Measurements from ENCODE around the gene WNT9A. TPM values are rescaled to one million over a fixed set of nuclear protein-coding genes. Genes with fewer than 3 reads are reported as not detected.

WNT9A gene
- total and polyA plus RNA-seq, 9 of the 15 experiments (the other 6 are each of a cell fraction or from before 2014, with no cell fraction given), result 0.04 to 0.17 (median 0.10) TPM; not detected in 4

DNA sequence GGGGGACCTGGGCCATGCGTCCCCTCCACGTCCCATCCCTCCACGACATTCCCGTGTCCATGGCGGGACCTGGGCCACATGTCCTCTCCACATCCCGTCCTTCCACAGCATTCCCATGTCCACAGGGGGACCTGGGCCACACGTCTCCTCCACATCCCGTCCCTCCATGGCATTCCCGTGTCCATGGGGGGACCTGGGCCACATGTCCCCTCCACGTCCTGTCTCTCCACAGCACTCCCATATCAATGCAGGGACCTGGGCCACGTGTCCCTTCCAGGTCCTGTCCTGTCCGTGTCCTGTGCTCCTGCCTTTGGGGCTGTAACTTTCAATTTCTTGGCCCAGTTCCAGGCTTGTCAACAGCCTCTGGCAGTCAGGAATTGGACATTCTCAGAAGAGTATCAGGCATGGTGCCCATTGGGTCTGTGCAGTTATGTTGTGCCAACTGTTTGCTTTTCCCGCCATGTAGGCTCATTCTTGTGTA, 47.1 kb downstream of the WNT9A start:
- Histone ChIP-seq H3K4me1 (replicated peaks in 1 of 2; ENCODE audit: control insufficient read depth in 2 of 2, insufficient read depth in 2 of 2, low read length in 2 of 2) (peaks cover 0 to 52% of the 10 kb centered on the region in 2 experiments; a peak in 2 of 5 replicates), H3K9me1 (ENCODE audit: control insufficient read depth, insufficient read depth, low read length) (peaks cover 6% of the 10 kb centered on the region), H3K36me3 (ENCODE audit: control insufficient read depth, insufficient read depth, low read length) (no peaks in the 10 kb centered on the region), H3K27me3 (ENCODE audit: control insufficient read depth in 2 of 2, insufficient read depth in 2 of 2, low read length in 2 of 2) (0 out of 5 replicates have a peak, but pooled peaks cover 0 to 8% of the 10 kb centered on the region in 2 experiments), H3K4me3 (no peak overlapping the region), H2AFZ (ENCODE audit: low read depth, low read length) (no peak overlapping the region), H3K9ac (ENCODE audit: insufficient read depth in 1 of 2, low read depth in 2 of 2, low read length in 2 of 2) (no peak overlapping the region), H3K27ac (ENCODE audit: extremely low read depth, low read depth, low read length) (no peak overlapping the region), H4K20me1 (replicated peaks; ENCODE audit: control insufficient read depth, insufficient read depth, low read length) (no peaks in the 10 kb centered on the region; the same call in 1 of the 2 replicates), H3K4me2 (ENCODE audit: insufficient read depth, low read length) (no peak overlapping the region), H3K79me2 (ENCODE audit: control insufficient read depth, insufficient read depth, low read length) (no peaks in the 10 kb centered on the region), H3K9me3 (replicated peaks; ENCODE audit: control insufficient read depth, insufficient read depth, low read depth, low read length) (no peaks in the 10 kb centered on the region)
- ChIA-PET CTCF (ENCODE audit: low intra/inter-chr PET ratio) (interaction anchor here (0.5 kb wide), 1 partner anchor 49 kb away, joined by 3 read pairs; no protein-coding TSS in a partner anchor), POLR2A (interaction anchor here (0.6 kb wide), 1 partner anchor 135 kb away, joined by 3 read pairs; no protein-coding TSS in a partner anchor)
- intact Hi-C loops (cut with micrococcal nuclease) (no loop called here), in situ Hi-C loops (cut with MboI) (no loop called here)
- BruUV-seq (replicated peaks), result no TSS peak
- WGBS (ENCODE audit: insufficient coverage, low coverage, missing lambda C conversion rate), result 15% methylated on average over 13 of the region's 13 CpGs
- TF ChIP-seq, protein P1, sequence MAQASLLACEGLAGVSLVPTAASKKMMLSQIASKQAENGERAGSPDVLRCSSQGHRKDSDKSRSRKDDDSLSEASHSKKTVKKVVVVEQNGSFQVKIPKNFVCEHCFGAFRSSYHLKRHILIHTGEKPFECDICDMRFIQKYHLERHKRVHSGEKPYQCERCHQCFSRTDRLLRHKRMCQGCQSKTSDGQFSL (CRISPR knock-in tag; IDR thresholded peaks at IDR 0.05), result 0 out of 2 replicates have a peak, but pooled peaks have one; percentile 3
- TF ChIP-seq, protein P1 (tag; IDR thresholded peaks at IDR 0.05), result no peak
- TF ChIP-seq, protein P2, sequence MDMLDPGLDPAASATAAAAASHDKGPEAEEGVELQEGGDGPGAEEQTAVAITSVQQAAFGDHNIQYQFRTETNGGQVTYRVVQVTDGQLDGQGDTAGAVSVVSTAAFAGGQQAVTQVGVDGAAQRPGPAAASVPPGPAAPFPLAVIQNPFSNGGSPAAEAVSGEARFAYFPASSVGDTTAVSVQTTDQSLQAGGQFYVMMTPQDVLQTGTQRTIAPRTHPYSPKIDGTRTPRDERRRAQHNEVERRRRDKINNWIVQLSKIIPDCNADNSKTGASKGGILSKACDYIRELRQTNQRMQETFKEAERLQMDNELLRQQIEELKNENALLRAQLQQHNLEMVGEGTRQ (CRISPR knock-in tag; IDR thresholded peaks at IDR 0.05), result 0 out of 2 replicates have a peak, but pooled peaks have one; percentile 32
- TF ChIP-seq, protein P3, sequence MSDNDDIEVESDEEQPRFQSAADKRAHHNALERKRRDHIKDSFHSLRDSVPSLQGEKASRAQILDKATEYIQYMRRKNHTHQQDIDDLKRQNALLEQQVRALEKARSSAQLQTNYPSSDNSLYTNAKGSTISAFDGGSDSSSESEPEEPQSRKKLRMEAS (CRISPR knock-in tag; IDR thresholded peaks at IDR 0.05), result peak; percentile 26; the same call in 1 of the 2 replicates
- peak; percentile 62 for TF ChIP-seq NFIC (IDR thresholded peaks at IDR 0.05)
- no peak for TF ChIP-seq ZNF551 (CRISPR knock-in tag; IDR thresholded peaks at IDR 0.05)
- TF ChIP-seq ZKSCAN8 (CRISPR knock-in tag; IDR thresholded peaks at IDR 0.05), result peak; percentile 82
- TF ChIP-seq, protein P4, sequence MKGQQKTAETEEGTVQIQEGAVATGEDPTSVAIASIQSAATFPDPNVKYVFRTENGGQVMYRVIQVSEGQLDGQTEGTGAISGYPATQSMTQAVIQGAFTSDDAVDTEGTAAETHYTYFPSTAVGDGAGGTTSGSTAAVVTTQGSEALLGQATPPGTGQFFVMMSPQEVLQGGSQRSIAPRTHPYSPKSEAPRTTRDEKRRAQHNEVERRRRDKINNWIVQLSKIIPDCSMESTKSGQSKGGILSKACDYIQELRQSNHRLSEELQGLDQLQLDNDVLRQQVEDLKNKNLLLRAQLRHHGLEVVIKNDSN (CRISPR knock-in tag; IDR thresholded peaks at IDR 0.05), result peak; percentile 70
- no peak for TF ChIP-seq ZNF239 (CRISPR knock-in tag; IDR thresholded peaks at IDR 0.05)
- ATAC-seq (no peak), DNase-seq (ENCODE audit: extremely low read depth in 1 of 4, low spot score in 3 of 4) (no peak), FAIRE-seq (no peak)
